GM12878 (cell line): ENCODE data around the gene NAA25. TPM values are rescaled to one million over a fixed set of nuclear protein-coding genes. Genes with fewer than 3 reads are reported as not detected.
A peak's percentile ranks its signal among the peaks of the same experiment; 100 is the strongest.

Experiments used
- ATAC-seq: fragments of 200-7000 bp; cut with Tn5 transposase; 3 replicates; pipeline ENCODE4 v1.9.1; 2020; ENCODE audit warnings: mild to moderate bottlenecking, moderate library complexity
- Bru-seq: library from RNA; stranded (reverse); fragments of 400-500 nt; gene quantifications from one replicate; lab custom pipeline; 2021; lab: Mats Ljungman, UMichigan
- BruChase-seq, 2 experiments: library from RNA; stranded (reverse); fragments of 400-500 nt; gene quantifications; one replicate each; lab custom pipeline; 2021; lab: Mats Ljungman, UMichigan
- BruUV-seq: library from RNA; stranded (reverse); fragments of 400-500 nt; replicated peaks from 2 replicates; lab custom pipeline; 2021; lab: Mats Ljungman, UMichigan
- CTCF ChIA-PET: fragments of 300-600 bp; sonication (Branson Sonifier 250); formaldehyde crosslinking; extraction: SDS; loops from one replicate; lab custom pipeline; 2021; ENCODE audit warnings: inconsistent platforms; lab: Yijun Ruan, JAX
- POLR2A ChIA-PET: fragments of 350-600 bp; formaldehyde crosslinking; extraction: SDS; loops from one replicate; lab custom pipeline; 2021; ENCODE audit warnings: inconsistent platforms; lab: Charles Lee
- RAD21 ChIA-PET: fragments of 300-600 bp; sonication (Branson Sonifier 250); formaldehyde crosslinking; loops from one replicate; lab custom pipeline; 2023; ENCODE audit warnings: antibody characterized with exemption; ENCODE audit not compliant: unreplicated experiment; lab: Charles Lee
- SMC1A ChIA-PET: fragments of 300-600 bp; sonication (Branson Sonifier 250); formaldehyde crosslinking; loops from one replicate; lab custom pipeline; 2023; ENCODE audit not compliant: unreplicated experiment, uncharacterized antibody; lab: Charles Lee
- DNase-seq: peaks from one replicate; pipeline ENCODE4 v3.0.0-alpha.2; 2011; ENCODE audit warnings: low read depth, low spot score
- FAIRE-seq: peaks from 3 replicates; lab custom pipeline; 2011; peaks lifted over from hg19 to GRCh38; lab: Jason Lieb, UNC
- H2AFZ ChIP-seq: 2 replicates; pipeline ENCODE4 v1.6.0; 2011; ENCODE audit warnings: low read depth, low read length, control low read depth; ENCODE audit not compliant: control insufficient read depth
- H3K27ac ChIP-seq: 2 replicates; pipeline ENCODE4 v1.5.1; 2011; ENCODE audit warnings: control low read depth; ENCODE audit not compliant: control insufficient read depth, insufficient read depth
- H3K27me3 ChIP-seq, 2 experiments: replicated peaks in 1 of 2; 2 replicates each; pipeline versions ENCODE4 v1.6.0 to v1.6.1; 2011; ENCODE audit warnings: low read length in 1 of 2; ENCODE audit not compliant: control insufficient read depth in 2 of 2, insufficient read depth in 2 of 2
- H3K36me3 ChIP-seq, 2 experiments: 2 replicates each; pipeline ENCODE4 v1.5.1; 2011; ENCODE audit warnings: low read length in 1 of 2; ENCODE audit not compliant: control insufficient read depth in 2 of 2, insufficient read depth in 2 of 2
- H3K4me1 ChIP-seq: 2 replicates; pipeline ENCODE4 v1.6.1; 2011; ENCODE audit warnings: mild to moderate bottlenecking, low read length, moderate library complexity, mixed read lengths; ENCODE audit not compliant: control insufficient read depth, insufficient read depth
- H3K4me2 ChIP-seq: 2 replicates; pipeline ENCODE4 v1.6.0; 2011; ENCODE audit warnings: control low read depth; ENCODE audit not compliant: control insufficient read depth, insufficient read depth
- H3K4me3 ChIP-seq: fragments of 200-600 bp; sonication (generic); 2 replicates; pipeline ENCODE4 v1.5.1; 2016
- H3K79me2 ChIP-seq: 2 replicates; pipeline ENCODE4 v1.6.0; 2011; ENCODE audit warnings: low read length; ENCODE audit not compliant: control insufficient read depth, insufficient read depth
- H3K9ac ChIP-seq: 2 replicates; pipeline ENCODE4 v1.8.0; 2011; ENCODE audit warnings: low read length, control low read depth, mixed read lengths; ENCODE audit not compliant: control insufficient read depth, insufficient read depth
- H3K9me3 ChIP-seq: replicated peaks from 3 replicates; pipeline ENCODE4 v1.5.1; 2011; ENCODE audit warnings: mild to moderate bottlenecking, low read length; ENCODE audit not compliant: control insufficient read depth, insufficient read depth
- H4K20me1 ChIP-seq: 2 replicates; pipeline ENCODE4 v1.6.0; 2011; ENCODE audit not compliant: control insufficient read depth, insufficient read depth
- CREM ChIP-seq: IDR thresholded peaks from 2 replicates; pipeline ENCODE4 v1.6.1; 2014; ENCODE audit warnings: antibody characterized with exemption, low read depth
- EGR1 ChIP-seq, 2 experiments: IDR thresholded peaks; 1 replicate in 1 of 2; 2 replicates in 1 of 2; pipeline ENCODE4 v1.6.1; 2011 to 2012; ENCODE audit warnings: low read depth in 2 of 2, low read length in 2 of 2, borderline replicate concordance in 1 of 2, mild to moderate bottlenecking in 1 of 2, moderate library complexity in 1 of 2
- EZH2 ChIP-seq: IDR thresholded peaks from 2 replicates; pipeline ENCODE4 v1.6.1; 2012; ENCODE audit warnings: low read depth, mild to moderate bottlenecking, control low read depth, inconsistent platforms, low read length, borderline replicate concordance; ENCODE audit not compliant: control insufficient read depth
- FOS ChIP-seq: IDR thresholded peaks from 3 replicates; pipeline ENCODE4 v1.6.1; 2011; ENCODE audit warnings: borderline replicate concordance; ENCODE audit not compliant: insufficient read length; ENCODE audit errors: extremely low read depth
- GABPA ChIP-seq: IDR thresholded peaks from 2 replicates; pipeline ENCODE4 v1.6.1; 2014; ENCODE audit warnings: antibody characterized with exemption, low read depth, mild to moderate bottlenecking, inconsistent platforms
- HCFC1 ChIP-seq: fragments of 150-350 bp; IDR thresholded peaks from 2 replicates; pipeline ENCODE4 v1.6.1; 2014; ENCODE audit warnings: low read length
- IKZF2 ChIP-seq, 2 experiments: fragments of 450-650 bp; IDR thresholded peaks; 2 replicates each; pipeline ENCODE4 v1.6.1; 2017; ENCODE audit warnings: mild to moderate bottlenecking in 2 of 2, moderate library complexity in 2 of 2
- IRF4 ChIP-seq: IDR thresholded peaks from 2 replicates; pipeline ENCODE4 v1.6.1; 2011; ENCODE audit warnings: low read depth, low read length
- MYB ChIP-seq: fragments of 150-350 bp; IDR thresholded peaks from 2 replicates; pipeline ENCODE4 v1.6.1; 2014; ENCODE audit warnings: mild to moderate bottlenecking, low read depth, low read length, borderline replicate concordance
- MYC ChIP-seq: IDR thresholded peaks from 2 replicates; pipeline ENCODE4 v1.6.1; 2011; ENCODE audit warnings: mild to moderate bottlenecking, low read length, moderate library complexity, inconsistent platforms; ENCODE audit not compliant: insufficient read depth, insufficient replicate concordance, insufficient read length, severe bottlenecking
- NFIC ChIP-seq: IDR thresholded peaks from 2 replicates; pipeline ENCODE4 v1.6.1; 2012; ENCODE audit warnings: low read depth, mild to moderate bottlenecking, inconsistent platforms, low read length, moderate library complexity
- NRF1 ChIP-seq: conservative IDR thresholded peaks from 2 replicates; pipeline ENCODE4 v1.6.1; 2011; ENCODE audit warnings: mild to moderate bottlenecking, low read depth, low read length, improper control_type of control experiment
- PAX8 ChIP-seq: fragments of 450-650 bp; IDR thresholded peaks from 2 replicates; pipeline ENCODE4 v1.6.1; 2017; ENCODE audit warnings: mild to moderate bottlenecking, moderate library complexity
- POU2F2 ChIP-seq: IDR thresholded peaks from 3 replicates; pipeline ENCODE4 v1.6.1; 2011; ENCODE audit warnings: low read depth, mild to moderate bottlenecking, low read length, borderline replicate concordance
- ZSCAN29 ChIP-seq: fragments of 450-650 bp; IDR thresholded peaks from 2 replicates; pipeline ENCODE4 v1.6.1; 2017; ENCODE audit warnings: mild to moderate bottlenecking, moderate library complexity
- WGBS: methylation state at CpG from one replicate; pipeline ENCODE4 v1.1.6; 2016; ENCODE audit warnings: low lambda C conversion rate; ENCODE audit not compliant: insufficient replicate concordance, insufficient coverage; ENCODE audit errors: missing lambda C conversion rate; 5-methylcytosine and 5-hydroxymethylcytosine counted together
- in situ Hi-C: fragments of 300-500 bp; cut with MboI; formaldehyde crosslinking; loops from 9 replicates; pipeline ENCODE4 v1.14.3; 2018; ENCODE audit warnings: mixed read lengths
- intact Hi-C: fragments of 100-400 bp; cut with micrococcal nuclease; formaldehyde crosslinking; loops from one replicate; pipeline ENCODE4 v1.14.2; 2022; ENCODE audit not compliant: unreplicated experiment
- long read RNA-seq, 2 experiments: library from polyadenylated mRNA; unstranded; transcript quantifications; one replicate each; pipeline ENCODE4 v2.0.0, GENCODE V29; 2019 to 2020
- polyA minus RNA-seq, 3 experiments: library from RNA; depleted of rRNA, polyadenylated mRNA; stranded (reverse); fragments of >200 nt; gene quantifications; 2 replicates each; pipeline ENCODE4 v1.2.3, GENCODE V29; 2011
- polyA plus RNA-seq, 11 experiments: library from polyadenylated mRNA; depleted of rRNA in 4 of 11; unstranded in 6 of 11; stranded (reverse) in 5 of 11; fragments of >200 nt; fragmentation: Nextera tagmentation in 4 of 11; fragmentation: Illumina TruSeq in 1 of 11; extraction: Ambion mirVana in 4 of 11; extraction: Trizol in 1 of 11; gene quantifications; 1 replicate in 1 of 11; 2 replicates in 10 of 11; pipeline versions ENCODE4 v1.2.1 to v1.2.3, GENCODE V29; 2011 to 2016; ENCODE audit warnings: inconsistent platforms in 2 of 11, missing spikeins in 2 of 11, low read depth in 1 of 11
- total RNA-seq, 4 experiments: library from RNA; depleted of rRNA in 3 of 4; stranded (reverse); fragments of >200 nt in 3 of 4; fragmentation: Illumina TruSeq in 1 of 4; extraction: Trizol in 1 of 4; gene quantifications; 2 replicates each; pipeline versions ENCODE4 v1.2.1 to v1.2.3, GENCODE V29; 2013 to 2021
- TF ChIP-seq, protein P1 (sequence below): IDR thresholded peaks from 2 replicates; pipeline ENCODE4 v1.6.1; 2012; ENCODE audit warnings: low read depth, low read length, improper control_type of control experiment

The NAA25 gene
- 178 and 182 TPM in 2 replicates for total RNA-seq (2013; cell fraction: nucleolus; rRNA removed)
- total RNA-seq (2014; rRNA removed) = 23.4 and 28.1 TPM in 2 replicates
- total RNA-seq (2014; rRNA removed; fragmentation: Illumina TruSeq; extraction: Trizol) = 28.3 and 30.3 TPM in 2 replicates
- total RNA-seq (2021) = 34.1 and 39.2 TPM in 2 replicates
- 7.2 TPM for polyA plus RNA-seq (2011; ENCODE audit: low read depth)
- 29.3 and 34.8 TPM in 2 replicates for polyA plus RNA-seq (2011; rRNA removed)
- polyA plus RNA-seq (2011; cell fraction: cytosol; rRNA removed) = 9.6 and 14.6 TPM in 2 replicates
- polyA plus RNA-seq (2011; cell fraction: nucleus; rRNA removed) = 18.1 and 20.0 TPM in 2 replicates
- 9.9 and 11.0 TPM in 2 replicates for polyA plus RNA-seq (2012)
- 36.5 and 38.8 TPM in 2 replicates for polyA plus RNA-seq (2014; fragmentation: Illumina TruSeq; extraction: Trizol)
- polyA plus RNA-seq (2014; fragmentation: Nextera tagmentation; extraction: Ambion mirVana) = 10 to 100 TPM; 15.0 to 32.1 TPM
- 18.5 and 20.5 TPM in 2 replicates for polyA plus RNA-seq (2014; rRNA removed)
- 10 to 100 TPM; 29.5 to 33.6 TPM for polyA plus RNA-seq (2016; fragmentation: Nextera tagmentation; extraction: Ambion mirVana)
- 31.2 and 63.1 TPM in 2 replicates for polyA minus RNA-seq (2011; rRNA and poly(A)+ RNA removed)
- polyA minus RNA-seq (2011; cell fraction: cytosol; rRNA and poly(A)+ RNA removed) = 12.0 and 15.3 TPM in 2 replicates
- 15.4 and 28.5 TPM in 2 replicates for polyA minus RNA-seq (2011; cell fraction: nucleus; rRNA and poly(A)+ RNA removed)
- Bru-seq, nascent RNA = percentile 82 among the genes with signal in this experiment
- percentile 90 among the genes with signal in this experiment for BruChase-seq, experiment 1, labeled RNA remaining after a 6-hour chase
- BruChase-seq, experiment 2, labeled RNA remaining after a 2-hour chase = percentile 90 among the genes with signal in this experiment
- long read RNA-seq, experiment 1, partial matches to known transcripts = 16 of 18 reads
- long read RNA-seq, experiment 1, other reads (novel, unspliced or antisense) = 2 of 18 reads
- long read RNA-seq, experiment 2, full-length matches to known transcripts = 2 of 352 reads
- long read RNA-seq, experiment 2, partial matches to known transcripts = 274 of 352 reads
- long read RNA-seq, experiment 2, other reads (novel, unspliced or antisense) = 76 of 352 reads

DNA sequence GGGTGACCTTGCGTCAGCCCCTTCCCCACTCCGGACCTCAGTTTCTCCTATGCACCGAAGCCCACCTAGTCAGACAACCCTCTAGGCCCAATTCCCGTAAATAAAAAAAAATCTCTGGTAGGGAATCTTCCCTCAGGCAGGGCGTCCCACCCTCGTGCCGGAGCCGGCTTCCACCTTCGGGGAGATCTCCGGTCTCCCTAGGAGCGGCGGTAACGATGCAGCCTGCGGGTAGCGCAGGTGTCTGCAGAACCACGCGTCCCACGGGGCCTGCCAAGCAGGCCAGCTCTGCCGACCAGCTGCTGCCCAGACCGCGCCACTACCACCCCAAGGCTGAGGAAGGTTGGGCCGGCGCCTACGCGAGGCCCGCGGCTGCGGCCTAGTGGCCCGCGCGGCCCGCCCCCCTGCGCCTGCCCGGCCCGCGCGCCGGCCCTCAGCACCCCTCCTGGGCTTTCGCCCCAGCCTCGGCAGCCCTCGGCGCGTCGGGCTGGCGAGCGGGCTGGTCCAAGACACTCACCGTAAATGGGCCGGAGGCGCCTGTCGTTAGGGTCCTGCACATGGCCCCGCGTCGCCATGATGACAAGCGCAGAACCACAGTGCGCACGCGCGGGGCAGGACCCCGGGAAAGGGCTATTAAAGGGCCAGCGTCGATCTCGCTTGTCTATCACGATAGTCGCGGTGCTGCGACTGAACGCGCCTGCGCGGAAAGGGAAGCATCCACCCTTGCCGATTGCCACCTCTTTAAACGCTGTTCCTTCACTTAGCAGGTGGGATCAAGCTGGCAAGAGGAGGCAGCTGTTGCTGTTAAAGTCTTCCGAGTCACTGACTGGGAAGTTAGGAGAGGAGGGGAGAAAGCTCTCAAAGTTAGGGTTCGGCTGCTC is at the start of gene NAA25:
Gene NAA25 (minus strand): TSS at position 582 of the 878 bp plus-strand sequence. CDS start 10 bp downstream, at position 572.
- under 1% methylated on average over 62 of the region's 74 CpGs for WGBS
- SMC1A ChIA-PET = interaction anchor here (0.6 to 6.3 kb wide), 7 partner anchors 8 to 168 kb away, joined by 3 to 72 read pairs (median 4); partner anchors contain the start of gene TRAFD1
- FAIRE-seq = no peak
- TF ChIP-seq MYB (no peak), IRF4 (no peak), CREM (0 out of 2 replicates have a peak, but pooled peaks have one; percentile 35), POU2F2 (no peak), IKZF2 (IDR thresholded peaks at IDR 0.05) (peak in 1 of 2 experiments; percentile 20; a peak in 1 of 4 replicates), PAX8 (no peak; the same call in 1 of the 2 replicates), FOS (no peak), HCFC1 (peak; percentile 22; the same call in 1 of the 2 replicates), EGR1 (IDR thresholded peaks at IDR 0.05; ENCODE audit: borderline replicate concordance in 1 of 2, low read depth in 2 of 2, low read length in 2 of 2) (no peak), EZH2 (no peak), NRF1 (peak; percentile 84), NFIC (no peak), ZSCAN29 (peak; percentile 89), MYC (peak; percentile 93), GABPA (no peak)
- TF ChIP-seq, protein P1, sequence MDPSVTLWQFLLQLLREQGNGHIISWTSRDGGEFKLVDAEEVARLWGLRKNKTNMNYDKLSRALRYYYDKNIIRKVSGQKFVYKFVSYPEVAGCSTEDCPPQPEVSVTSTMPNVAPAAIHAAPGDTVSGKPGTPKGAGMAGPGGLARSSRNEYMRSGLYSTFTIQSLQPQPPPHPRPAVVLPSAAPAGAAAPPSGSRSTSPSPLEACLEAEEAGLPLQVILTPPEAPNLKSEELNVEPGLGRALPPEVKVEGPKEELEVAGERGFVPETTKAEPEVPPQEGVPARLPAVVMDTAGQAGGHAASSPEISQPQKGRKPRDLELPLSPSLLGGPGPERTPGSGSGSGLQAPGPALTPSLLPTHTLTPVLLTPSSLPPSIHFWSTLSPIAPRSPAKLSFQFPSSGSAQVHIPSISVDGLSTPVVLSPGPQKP = no peak

More for the DNA sequence above, at the start of gene NAA25:
- Histone ChIP-seq H3K79me2 (peaks cover 55% of the 10 kb centered on the region), H4K20me1 (peaks cover 4% of the 10 kb centered on the region), H3K27ac (peak within 1 kb of the TSS; percentile 98), H3K9me3 (no peaks in the 10 kb centered on the region), H3K4me1 (peaks cover 8% of the 10 kb centered on the region; the same call in 1 of the 2 replicates), H3K9ac (peak within 1 kb of the TSS; percentile 98), H3K27me3 (no peaks in the 10 kb centered on the region), H3K4me3 (peak within 1 kb of the TSS; percentile 100), H2AFZ (peak within 1 kb of the TSS; percentile 89), H3K36me3 (peaks cover 1 to 7% of the 10 kb centered on the region in 2 experiments; a peak in 2 of 4 replicates), H3K4me2 (peak within 1 kb of the TSS; percentile 97)
- ATAC-seq (peak; percentile 82), DNase-seq (no peak)
- ChIA-PET POLR2A (interaction anchor here (0.7 to 9.3 kb wide), 14 partner anchors 8 to 993 kb away, joined by 3 to 161 read pairs (median 6); partner anchors contain the start of genes ERP29, TMEM116 and TRAFD1), CTCF (interaction anchor here (0.7 to 4.0 kb wide), 8 partner anchors 11 to 278 kb away, joined by 3 to 19 read pairs (median 4); partner anchors contain the start of gene TRAFD1), RAD21 (interaction anchor here (1.0 to 5.2 kb wide), 13 partner anchors 12 to 171 kb away, joined by 3 to 59 read pairs (median 4); partner anchors contain the start of genes ERP29, TMEM116 and TRAFD1)
- intact Hi-C loops = loop anchor here (2.0 kb wide), 1 partner anchor 22 kb away; no protein-coding TSS in a partner anchor
- no TSS peak for BruUV-seq
- in situ Hi-C loops = no loop called here
